ENCODE measurements around the gene ADGRV1.

GRCh38 chr5:90740244-90740799 lies 181.7 kb downstream of the ADGRV1 start:
- TF ChIP-seq, protein P1, sequence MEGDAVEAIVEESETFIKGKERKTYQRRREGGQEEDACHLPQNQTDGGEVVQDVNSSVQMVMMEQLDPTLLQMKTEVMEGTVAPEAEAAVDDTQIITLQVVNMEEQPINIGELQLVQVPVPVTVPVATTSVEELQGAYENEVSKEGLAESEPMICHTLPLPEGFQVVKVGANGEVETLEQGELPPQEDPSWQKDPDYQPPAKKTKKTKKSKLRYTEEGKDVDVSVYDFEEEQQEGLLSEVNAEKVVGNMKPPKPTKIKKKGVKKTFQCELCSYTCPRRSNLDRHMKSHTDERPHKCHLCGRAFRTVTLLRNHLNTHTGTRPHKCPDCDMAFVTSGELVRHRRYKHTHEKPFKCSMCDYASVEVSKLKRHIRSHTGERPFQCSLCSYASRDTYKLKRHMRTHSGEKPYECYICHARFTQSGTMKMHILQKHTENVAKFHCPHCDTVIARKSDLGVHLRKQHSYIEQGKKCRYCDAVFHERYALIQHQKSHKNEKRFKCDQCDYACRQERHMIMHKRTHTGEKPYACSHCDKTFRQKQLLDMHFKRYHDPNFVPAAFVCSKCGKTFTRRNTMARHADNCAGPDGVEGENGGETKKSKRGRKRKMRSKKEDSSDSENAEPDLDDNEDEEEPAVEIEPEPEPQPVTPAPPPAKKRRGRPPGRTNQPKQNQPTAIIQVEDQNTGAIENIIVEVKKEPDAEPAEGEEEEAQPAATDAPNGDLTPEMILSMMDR (conservative IDR thresholded peaks at IDR 0.05; ENCODE audit: low read length) = no peak
- no peak for TF ChIP-seq EZH2phosphoT487 (IDR thresholded peaks at IDR 0.05; ENCODE audit: borderline replicate concordance, low read depth, low read length)
